Measurements from ENCODE around the gene HDAC9.

HDAC9 gene

GRCh38 chr7:18593602-18594279, 98.2 kb downstream of the HDAC9 start:
- DNase-seq (ENCODE audit: low read depth) = no peak

- no peak for DNase-seq (ENCODE audit: low read depth)
These were observed 102.2 kb downstream of the HDAC9 start for GRCh38 chr7:18597754-18598153.

DNA sequence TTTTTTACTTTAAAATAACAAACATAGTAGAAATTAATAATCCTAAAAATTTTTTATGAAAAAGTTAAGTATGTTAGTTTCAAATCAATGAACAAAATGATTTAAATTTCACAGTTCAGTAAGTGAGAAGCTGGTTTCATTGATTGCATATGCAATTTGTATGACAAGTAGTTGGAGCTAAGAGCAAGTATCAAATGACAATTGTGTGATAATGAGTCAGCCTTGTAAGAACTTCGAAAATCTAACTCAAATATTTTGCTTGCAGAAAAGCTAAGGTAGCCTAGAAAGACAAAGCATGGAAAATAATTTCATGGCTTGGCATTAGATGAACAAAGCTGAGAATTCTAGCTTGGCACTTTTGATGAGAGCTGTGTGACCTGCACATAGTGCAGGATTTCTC, 111.5 kb downstream of the HDAC9 start:
- DNase-seq (ENCODE audit: low read depth) = no peak

- DNase-seq (ENCODE audit: low read depth) = no peak
These were observed 114.9 kb downstream of the HDAC9 start for GRCh38 chr7:18610331-18610948.

DNA sequence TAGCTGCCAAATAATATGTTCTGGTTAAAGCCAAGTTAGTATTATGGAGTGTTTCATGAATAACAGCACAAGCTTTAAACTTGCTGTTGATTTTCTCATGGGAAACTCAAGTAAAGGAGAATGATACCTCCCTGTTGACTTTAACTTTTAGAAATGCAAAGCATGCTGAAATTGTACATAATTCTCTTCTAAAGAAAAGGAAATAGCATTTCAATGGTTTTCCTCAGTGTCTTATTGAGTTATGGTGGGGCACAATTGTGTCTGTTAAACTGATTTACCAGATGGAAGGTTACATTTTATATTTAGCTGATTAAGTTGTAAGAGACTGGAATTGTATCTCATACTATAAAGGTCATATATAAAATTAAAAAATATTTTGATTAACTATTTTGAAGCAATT, 119.3 kb downstream of the HDAC9 start:
- DNase-seq (ENCODE audit: low read depth) = no peak

GRCh38 chr7:18619311-18619710, 123.8 kb downstream of the HDAC9 start:
- no peak for DNase-seq (ENCODE audit: low read depth)

DNA sequence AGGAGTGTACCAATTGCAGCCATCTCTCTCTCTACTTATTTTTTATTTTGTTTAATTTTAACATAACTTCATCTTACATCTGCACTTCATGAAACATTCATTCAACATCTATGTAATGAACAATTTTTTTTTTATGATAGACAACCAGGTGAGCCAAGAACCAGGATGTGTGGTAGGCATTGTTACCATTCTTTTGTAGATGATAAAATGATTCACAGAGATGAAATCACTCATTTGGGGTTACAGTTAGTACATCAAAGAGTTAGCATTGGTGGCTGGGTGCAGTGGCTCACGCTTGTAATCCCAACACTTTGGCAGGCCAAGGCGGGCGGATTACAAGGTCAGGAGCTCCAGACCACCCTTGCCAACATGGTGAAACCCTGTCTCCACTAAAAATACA, 127.8 kb downstream of the HDAC9 start:
- no peak for DNase-seq (ENCODE audit: low read depth)

GRCh38 chr7:18624459-18624858, 128.9 kb downstream of the HDAC9 start:
- DNase-seq (ENCODE audit: low read depth) = no peak

GRCh38 chr7:18626086-18626485, 130.5 kb downstream of the HDAC9 start:
- DNase-seq (ENCODE audit: low read depth) = no peak

DNA sequence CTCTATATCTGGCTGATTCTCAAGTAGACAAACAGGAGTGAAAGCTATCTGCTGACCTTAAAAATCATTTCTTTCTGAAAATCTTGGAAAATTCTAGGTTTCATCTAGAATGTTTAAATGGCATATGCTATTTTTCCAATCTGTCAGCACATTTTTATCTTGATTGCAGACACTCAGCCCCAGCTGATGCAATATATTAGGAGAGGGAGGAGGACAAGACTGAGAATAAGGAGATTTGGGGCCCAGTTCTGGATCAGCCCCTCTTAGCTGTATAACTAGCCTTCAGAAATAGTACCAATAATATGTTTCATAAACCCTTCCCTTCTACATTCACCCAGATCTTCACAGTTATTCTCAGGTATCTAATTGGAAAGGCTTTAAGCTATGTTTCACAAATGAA, 131.2 kb downstream of the HDAC9 start:
- DNase-seq (ENCODE audit: low read depth) = no peak

DNA sequence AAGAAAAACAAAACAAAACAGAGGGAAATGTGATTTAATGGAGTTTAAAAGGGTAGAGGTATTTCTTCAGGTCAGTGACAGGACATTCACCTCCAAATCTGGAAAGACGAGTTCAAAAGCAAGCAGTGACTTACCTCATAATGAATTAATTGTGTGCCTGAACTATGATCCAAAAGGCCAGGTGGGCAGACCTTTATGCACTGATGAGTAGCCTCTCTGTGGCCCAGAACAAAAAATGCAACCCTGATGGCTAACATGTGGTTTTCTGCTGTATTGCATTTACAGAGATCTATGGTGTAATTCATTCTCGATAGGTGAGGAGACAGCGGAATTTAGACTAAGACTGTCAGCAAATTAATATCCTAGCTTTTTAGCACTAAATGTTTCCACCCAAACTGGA, 142.0 kb downstream of the HDAC9 start:
- no peak for DNase-seq (ENCODE audit: low read depth)

DNA sequence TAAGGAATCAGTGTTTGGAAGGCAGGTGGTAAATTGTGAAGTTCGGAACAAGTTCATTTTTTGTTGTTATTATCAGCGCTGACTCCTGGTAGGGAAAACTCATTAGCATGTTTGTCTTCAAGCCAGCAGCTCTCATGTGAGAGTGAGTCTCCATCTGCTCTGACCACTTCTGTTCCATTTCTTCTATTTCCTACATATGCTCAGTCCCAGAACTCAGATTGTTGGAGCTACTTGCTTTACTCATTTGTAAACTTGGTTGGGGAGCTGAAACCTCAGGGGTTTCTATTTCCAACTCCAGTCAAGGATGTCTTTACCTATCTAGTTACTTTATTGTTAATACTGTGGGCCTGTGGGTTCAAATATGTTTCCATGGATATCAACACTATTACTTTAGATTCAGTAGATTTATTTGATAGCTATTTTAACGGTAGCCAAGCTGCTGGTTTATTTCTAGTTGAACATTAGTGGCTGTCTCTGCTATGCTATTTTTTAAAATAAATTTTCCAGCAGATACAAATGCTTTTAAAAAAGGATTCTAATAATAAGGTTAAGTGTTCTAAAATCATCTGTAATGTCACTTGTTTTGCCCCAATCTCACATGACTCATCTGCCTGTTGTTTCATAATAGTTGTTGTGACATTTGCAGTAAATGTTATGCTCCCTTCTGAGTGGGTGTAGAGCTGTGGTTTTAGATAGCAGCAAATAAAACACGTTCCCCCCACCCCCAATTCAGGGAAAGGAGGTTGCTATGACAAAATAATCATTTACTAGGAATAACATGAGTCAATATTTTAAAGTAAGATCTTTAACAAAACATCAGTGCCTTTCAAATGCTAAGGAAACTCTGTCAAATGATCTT, 143.3 kb downstream of the HDAC9 start:
- DNase-seq (ENCODE audit: low read depth) = no peak

DNA sequence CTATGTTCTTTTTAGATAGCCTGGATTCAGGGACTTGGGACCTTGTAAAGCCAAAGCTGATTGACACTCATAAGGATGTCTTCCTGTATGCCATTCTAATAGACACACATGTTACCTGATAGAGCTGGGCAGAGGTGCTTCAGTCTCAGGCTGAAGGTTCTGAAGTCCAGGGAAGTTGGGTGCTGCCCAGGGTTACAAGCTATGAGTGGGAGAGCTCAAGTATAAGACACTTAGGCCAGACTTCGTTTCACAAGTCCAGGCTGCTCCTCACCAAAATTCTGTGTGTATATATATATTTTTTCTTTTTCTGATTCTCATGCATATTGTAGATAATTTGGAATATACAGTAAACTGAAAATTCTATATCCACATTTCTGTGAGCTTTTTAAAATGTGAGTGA, 144.2 kb downstream of the HDAC9 start:
- DNase-seq (ENCODE audit: low read depth) = no peak

- DNase-seq (ENCODE audit: low read depth) = no peak
These were observed 149.4 kb downstream of the HDAC9 start for GRCh38 chr7:18644981-18645380.

DNA sequence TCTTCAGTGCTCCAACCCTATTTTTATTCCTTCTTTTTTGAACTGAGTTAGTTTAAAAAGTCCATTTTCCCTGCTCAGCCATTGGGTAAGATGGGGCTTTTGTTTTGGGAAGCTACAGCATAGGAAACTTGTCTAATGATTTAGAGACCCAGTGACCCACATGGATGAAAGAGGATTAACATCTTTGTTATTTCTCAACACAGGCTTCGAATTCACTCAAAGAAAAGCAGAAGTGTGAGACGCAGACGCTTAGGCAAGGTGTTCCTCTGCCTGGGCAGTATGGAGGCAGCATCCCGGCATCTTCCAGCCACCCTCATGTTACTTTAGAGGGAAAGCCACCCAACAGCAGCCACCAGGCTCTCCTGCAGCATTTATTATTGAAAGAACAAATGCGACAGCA, 152.0 kb downstream of the HDAC9 start:
- no peak for DNase-seq (ENCODE audit: low read depth)

GRCh38 chr7:18648849-18649758, 153.6 kb downstream of the HDAC9 start:
- no peak for DNase-seq (ENCODE audit: low read depth)

- no peak for DNase-seq (ENCODE audit: low read depth)
These were observed 158.0 kb downstream of the HDAC9 start for GRCh38 chr7:18653381-18654155.

- no peak for DNase-seq (ENCODE audit: low read depth)
These were observed 159.2 kb downstream of the HDAC9 start for GRCh38 chr7:18654709-18655108.

- no peak for DNase-seq (ENCODE audit: low read depth)
These were observed 160.0 kb downstream of the HDAC9 start for GRCh38 chr7:18655506-18655905.

DNA sequence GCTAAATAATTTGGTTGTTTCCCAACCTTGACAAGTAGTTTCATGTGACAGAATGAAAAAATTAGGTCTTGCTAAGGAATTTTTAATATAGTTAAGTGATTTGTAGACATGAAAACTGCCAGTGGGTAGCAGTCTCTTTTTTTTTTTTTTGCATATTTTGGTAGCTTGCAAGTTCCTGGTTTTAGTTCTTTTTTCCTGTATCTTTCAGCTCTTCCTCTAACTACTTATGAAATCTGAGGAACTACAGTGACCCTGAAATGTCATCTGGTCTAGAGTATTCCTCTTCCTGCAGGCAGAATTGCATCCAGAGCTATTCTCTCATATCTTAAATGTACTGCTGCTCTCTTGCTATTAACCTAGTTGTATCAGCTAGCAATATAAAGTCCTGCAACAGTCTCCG, 160.4 kb downstream of the HDAC9 start:
- DNase-seq (ENCODE audit: low read depth) = no peak

GRCh38 chr7:18656362-18656761, 160.8 kb downstream of the HDAC9 start:
- no peak for DNase-seq (ENCODE audit: low read depth)
